Neutrophil (primary cell): ENCODE results near the gene GNL3.
"Not testable (repeated sequence)": the region's sequence is repeated elsewhere in the genome, so short reads cannot be mapped to it uniquely, and the experiment has no call there.

ENCODE experiments used
- H3K27ac ChIP-seq: fragments of 200-600 bp; sonication (generic); 2 replicates; pipeline ENCODE4 v1.5.1; 2016; ENCODE audit warnings: mild to moderate bottlenecking, moderate library complexity
- H3K27me3 ChIP-seq: fragments of 200-600 bp; sonication (generic); 2 replicates; pipeline ENCODE4 v1.6.0; 2016; ENCODE audit warnings: mild to moderate bottlenecking
- H3K36me3 ChIP-seq: fragments of 200-600 bp; sonication (generic); 2 replicates; pipeline ENCODE4 v1.5.1; 2017
- H3K4me1 ChIP-seq, 2 experiments: fragments of 200-600 bp in 1 of 2; sonication (generic) in 1 of 2; 1 replicate in 1 of 2; 2 replicates in 1 of 2; pipeline versions ENCODE4 v1.5.1 to v1.6.1; 2013 to 2016; ENCODE audit warnings: low read depth in 1 of 2, low read length in 1 of 2, mild to moderate bottlenecking in 1 of 2, moderate library complexity in 1 of 2; ENCODE audit not compliant: control insufficient read depth in 1 of 2, insufficient read depth in 1 of 2
- H3K4me3 ChIP-seq, 2 experiments: fragments of 200-600 bp in 1 of 2; sonication (generic) in 1 of 2; 1 replicate in 1 of 2; 2 replicates in 1 of 2; pipeline ENCODE4 v1.5.1; 2013 to 2016; ENCODE audit warnings: low read depth in 1 of 2, low read length in 1 of 2, mild to moderate bottlenecking in 1 of 2, moderate library complexity in 1 of 2
- H3K9me3 ChIP-seq: fragments of 200-600 bp; sonication (generic); 2 replicates; pipeline ENCODE4 v1.5.1; 2016
- TF ChIP-seq, protein P1 (sequence below): fragments of 200-600 bp; sonication (generic); IDR thresholded peaks from 2 replicates; pipeline ENCODE4 v1.5.1; 2016; ENCODE audit warnings: antibody characterized with exemption

Gene GNL3

DNA sequence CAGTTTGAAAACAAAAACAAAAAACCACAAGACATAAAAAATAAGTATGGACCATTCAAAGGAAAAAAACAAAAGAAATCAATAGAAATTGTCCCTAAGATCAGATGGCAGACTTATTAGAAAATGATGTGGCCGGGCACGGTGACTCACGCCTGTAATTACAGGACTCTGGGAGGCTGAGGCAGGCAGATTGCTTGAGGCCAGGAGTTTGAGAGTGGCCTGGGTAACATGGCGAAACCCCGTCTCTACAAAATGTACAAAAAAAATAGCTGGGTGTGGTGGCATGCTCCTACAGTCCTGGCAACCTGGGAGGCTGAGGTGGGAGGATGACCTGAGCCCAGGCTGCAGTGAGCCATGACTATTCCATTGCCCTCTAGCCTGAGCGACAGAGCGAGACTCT is 36.7 kb downstream of the GNL3 start:
- no peak overlapping the region for H3K27ac ChIP-seq
- TF ChIP-seq, protein P1, sequence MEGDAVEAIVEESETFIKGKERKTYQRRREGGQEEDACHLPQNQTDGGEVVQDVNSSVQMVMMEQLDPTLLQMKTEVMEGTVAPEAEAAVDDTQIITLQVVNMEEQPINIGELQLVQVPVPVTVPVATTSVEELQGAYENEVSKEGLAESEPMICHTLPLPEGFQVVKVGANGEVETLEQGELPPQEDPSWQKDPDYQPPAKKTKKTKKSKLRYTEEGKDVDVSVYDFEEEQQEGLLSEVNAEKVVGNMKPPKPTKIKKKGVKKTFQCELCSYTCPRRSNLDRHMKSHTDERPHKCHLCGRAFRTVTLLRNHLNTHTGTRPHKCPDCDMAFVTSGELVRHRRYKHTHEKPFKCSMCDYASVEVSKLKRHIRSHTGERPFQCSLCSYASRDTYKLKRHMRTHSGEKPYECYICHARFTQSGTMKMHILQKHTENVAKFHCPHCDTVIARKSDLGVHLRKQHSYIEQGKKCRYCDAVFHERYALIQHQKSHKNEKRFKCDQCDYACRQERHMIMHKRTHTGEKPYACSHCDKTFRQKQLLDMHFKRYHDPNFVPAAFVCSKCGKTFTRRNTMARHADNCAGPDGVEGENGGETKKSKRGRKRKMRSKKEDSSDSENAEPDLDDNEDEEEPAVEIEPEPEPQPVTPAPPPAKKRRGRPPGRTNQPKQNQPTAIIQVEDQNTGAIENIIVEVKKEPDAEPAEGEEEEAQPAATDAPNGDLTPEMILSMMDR, result no peak

DNA sequence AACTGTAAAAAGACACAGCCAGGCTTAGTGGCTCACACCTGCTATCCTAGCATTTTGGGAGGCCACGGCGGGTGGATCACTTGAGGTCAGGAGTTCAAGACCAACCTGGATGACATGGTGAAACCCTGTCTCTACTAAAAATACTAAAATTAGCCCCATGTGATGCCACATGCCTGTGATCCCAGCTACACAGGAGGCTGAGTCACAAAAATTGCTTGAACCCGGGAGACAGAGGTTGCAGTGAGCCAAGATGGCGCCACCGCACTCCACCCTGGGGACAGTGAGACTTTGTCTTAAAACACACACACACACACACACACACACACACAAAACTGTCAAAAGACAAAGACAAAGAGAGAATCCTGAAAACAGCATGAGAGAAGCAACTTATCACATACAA is 38.1 kb downstream of the GNL3 start:
- Histone ChIP-seq H3K36me3 (no peaks in the 10 kb centered on the region), H3K27me3 (no peaks in the 10 kb centered on the region), H3K4me3 (no peak overlapping the region), H3K4me1 (peaks cover 21 to 25% of the 10 kb centered on the region in 2 experiments), H3K9me3 (peaks cover 9% of the 10 kb centered on the region), H3K27ac (no peak overlapping the region)
- TF ChIP-seq, protein P1, result no peak

More for the DNA sequence above, 36.7 kb downstream of the GNL3 start:
- H3K9me3 ChIP-seq, result no peaks in the 10 kb centered on the region
- no peaks in the 10 kb centered on the region for H3K36me3 ChIP-seq
- no peaks in the 10 kb centered on the region for H3K27me3 ChIP-seq
- peaks cover 21 to 25% of the 10 kb centered on the region in 2 experiments for H3K4me1 ChIP-seq
- H3K4me3 ChIP-seq, result no peak overlapping the region

DNA sequence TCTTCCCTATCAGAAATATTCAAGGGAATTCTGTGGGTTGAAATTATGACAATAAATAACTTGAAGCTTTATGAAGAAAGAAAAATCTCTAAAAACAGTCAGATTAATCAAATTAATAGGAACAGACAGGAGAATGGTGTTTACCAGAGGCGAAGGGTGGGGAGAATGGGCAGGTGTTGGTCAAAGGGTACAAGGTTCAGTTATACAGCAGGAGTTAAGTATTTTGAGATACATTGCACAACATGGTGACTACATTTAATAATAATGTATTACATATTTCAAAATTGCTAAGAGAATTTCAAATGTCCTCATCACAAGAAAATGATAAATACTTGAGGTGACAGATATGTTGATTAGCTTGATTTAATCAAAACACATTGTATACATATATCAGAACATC is 38.7 kb downstream of the GNL3 start:
- no peak overlapping the region for H3K4me3 ChIP-seq
- H3K36me3 ChIP-seq, result no peaks in the 10 kb centered on the region
- peaks cover 9% of the 10 kb centered on the region for H3K9me3 ChIP-seq
- no peak overlapping the region for H3K27ac ChIP-seq
- TF ChIP-seq, protein P1, result no peak
- H3K4me1 ChIP-seq, result peaks cover 21 to 25% of the 10 kb centered on the region in 2 experiments
- H3K27me3 ChIP-seq, result no peaks in the 10 kb centered on the region

DNA sequence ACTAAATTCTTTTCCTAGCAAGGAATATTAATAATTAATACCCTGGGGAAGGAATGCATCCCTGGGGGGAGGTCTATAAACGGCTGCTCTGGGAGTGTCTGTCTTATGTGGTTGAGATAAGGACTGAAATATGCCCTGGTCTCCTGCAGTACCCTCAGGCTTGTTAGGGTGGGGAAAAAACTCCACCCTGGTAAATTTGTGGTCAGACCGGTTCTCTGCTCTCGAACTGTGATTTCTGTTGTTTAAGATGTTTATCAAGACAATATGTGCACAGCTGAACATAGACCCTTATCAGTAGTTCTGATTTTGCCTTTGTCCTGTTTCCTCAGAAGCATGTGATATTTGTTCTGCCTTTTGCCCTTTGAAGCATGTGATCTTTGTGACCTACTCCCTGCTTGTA is 42.9 kb downstream of the GNL3 start:
- H3K27ac ChIP-seq, H3K4me1 ChIP-seq, H3K9me3 ChIP-seq, H3K36me3 ChIP-seq, H3K4me3 ChIP-seq, H3K27me3 ChIP-seq: not testable (repeated sequence)

DNA sequence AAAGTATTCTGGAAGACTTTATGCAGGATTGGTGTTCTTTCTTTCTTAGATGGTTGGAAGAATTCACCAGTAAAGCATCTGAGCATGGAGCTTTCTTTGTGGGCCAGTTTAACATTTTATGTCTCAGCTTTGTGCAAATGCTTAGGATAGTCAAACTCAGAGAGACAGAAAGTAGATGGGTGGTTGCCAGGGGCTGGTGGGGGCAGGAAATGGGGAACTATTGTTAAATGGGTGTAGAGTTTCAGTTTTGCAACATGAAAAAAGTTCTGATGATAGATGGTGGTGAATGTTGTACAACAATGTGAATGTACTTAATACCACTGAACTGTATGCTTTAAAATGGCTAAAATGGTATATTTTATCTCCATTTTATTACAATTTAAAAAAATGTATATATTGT is 44.8 kb downstream of the GNL3 start:
- peaks cover 9% of the 10 kb centered on the region for H3K9me3 ChIP-seq
- no peak overlapping the region for H3K4me3 ChIP-seq
- TF ChIP-seq, protein P1, result no peak
- peaks cover 14% of the 10 kb centered on the region for H3K36me3 ChIP-seq
- H3K27ac ChIP-seq, result no peak overlapping the region
- H3K4me1 ChIP-seq, result no peaks in the 10 kb centered on the region
- no peaks in the 10 kb centered on the region for H3K27me3 ChIP-seq

DNA sequence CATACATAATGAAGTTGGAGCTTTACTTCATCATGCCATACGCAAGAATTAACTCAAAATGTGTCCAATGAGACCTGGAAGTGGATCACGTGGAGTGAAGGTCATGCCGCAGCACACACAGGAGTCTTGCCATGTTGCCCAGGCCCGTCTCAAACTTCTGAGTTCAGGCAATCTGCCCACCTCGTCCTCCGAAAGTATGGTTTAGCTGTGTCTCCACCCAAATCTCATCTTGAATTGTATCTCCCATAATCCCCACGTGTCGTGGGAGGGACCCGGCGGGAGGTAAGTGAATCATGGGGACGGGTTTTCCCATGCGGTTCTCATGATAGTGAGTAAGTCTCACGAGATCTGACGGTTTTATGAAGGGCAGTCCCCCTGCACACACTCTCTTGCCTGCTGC is 45.8 kb downstream of the GNL3 start:
- H3K4me1 ChIP-seq, result no peaks in the 10 kb centered on the region
- no peak overlapping the region for H3K27ac ChIP-seq
- peaks cover 21% of the 10 kb centered on the region for H3K36me3 ChIP-seq
- H3K27me3 ChIP-seq, result no peaks in the 10 kb centered on the region
- TF ChIP-seq, protein P1, result no peak
- peaks cover 9% of the 10 kb centered on the region for H3K9me3 ChIP-seq
- H3K4me3 ChIP-seq, result no peak overlapping the region
